Measurements from ENCODE around the gene CCDC152.
"Not testable (repeated sequence)": the region's sequence is repeated elsewhere in the genome, so short reads cannot be mapped to it uniquely, and the experiment has no call there.

Gene CCDC152, protein sequence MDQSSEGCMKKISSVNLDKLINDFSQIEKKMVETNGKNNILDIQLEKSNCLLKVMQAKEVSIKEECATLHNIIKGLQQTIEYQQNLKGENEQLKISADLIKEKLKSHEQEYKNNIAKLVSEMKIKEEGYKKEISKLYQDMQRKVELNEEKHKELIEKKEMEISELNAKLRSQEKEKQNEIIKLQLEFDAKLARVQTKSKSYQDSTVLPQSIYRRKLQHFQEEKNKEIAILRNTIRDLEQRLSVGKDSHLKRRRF

DNA sequence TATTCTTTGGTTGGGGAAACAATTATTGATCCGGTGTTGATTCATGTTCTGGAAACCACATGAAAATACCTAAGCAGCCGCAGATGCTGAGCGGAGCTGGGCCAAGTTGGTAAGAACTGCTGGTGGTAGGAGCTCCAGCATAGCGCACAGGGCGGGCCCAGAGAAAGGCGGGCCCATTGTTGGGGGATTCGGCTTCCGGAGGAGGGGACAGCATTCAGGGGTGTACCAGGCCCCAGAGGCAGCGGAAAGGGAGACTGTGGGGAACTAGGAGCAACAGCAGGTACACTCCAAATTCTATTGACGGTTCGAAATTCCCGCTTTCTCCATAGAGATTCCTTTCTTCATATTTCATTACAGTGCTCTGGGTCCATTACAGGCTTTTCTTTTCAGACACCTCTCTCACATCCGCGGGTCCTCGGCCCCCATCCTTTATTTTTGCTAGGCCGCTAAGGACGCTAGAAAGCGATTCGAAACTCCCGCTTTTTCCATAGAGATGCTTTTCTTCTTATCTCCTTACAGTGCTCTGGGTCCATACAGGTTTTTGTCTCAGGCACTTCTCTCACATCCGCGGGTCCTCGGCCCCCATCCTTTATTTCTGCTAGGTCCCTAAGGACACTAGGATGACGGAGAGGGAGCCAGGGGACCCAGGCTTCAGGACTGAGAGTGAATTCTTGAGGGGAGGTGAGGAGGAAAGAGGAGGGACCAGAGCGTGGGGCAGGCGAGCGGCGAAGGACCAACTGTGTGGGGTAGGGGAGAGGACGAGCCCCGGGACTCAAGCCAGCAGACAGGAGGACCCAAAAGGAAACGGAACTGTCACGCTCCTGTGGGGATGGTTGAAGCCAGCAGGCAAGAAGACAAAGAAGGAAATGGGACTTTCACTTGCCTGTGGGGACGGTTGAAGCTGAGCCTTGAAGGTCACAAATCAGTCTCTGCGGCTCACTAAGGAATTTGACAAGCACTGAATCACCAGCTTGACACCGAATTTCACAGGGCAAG lies at the start of gene CCDC152:
Gene CCDC152, plus strand, starts transcription at position 213 of the 996 bp plus-strand sequence. CDS start 2,304 bp downstream, outside the sequence.
- peak; percentile 48 for DNase-seq (ENCODE audit: low spot score)

DNA sequence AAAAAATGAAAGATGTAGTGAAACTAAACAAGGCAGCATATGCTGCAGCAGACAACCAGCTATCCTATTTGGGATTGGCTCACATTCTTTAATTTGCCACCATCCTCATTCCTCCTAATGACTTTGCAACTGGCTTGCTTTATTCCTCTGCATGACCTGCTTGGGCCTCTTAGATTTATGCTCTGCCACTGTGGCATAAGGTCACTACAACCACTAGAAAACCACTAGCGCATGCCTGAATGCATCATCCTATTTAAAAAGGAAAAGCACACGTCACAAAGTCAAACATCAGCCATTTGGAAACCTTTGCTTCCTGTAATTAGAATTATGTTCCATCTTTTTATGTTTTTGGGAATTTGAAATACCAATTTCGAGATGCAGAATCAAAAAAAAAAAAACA lies 40.8 kb upstream of the CCDC152 start:
- DNase-seq (ENCODE audit: low spot score) = no peak

DNA sequence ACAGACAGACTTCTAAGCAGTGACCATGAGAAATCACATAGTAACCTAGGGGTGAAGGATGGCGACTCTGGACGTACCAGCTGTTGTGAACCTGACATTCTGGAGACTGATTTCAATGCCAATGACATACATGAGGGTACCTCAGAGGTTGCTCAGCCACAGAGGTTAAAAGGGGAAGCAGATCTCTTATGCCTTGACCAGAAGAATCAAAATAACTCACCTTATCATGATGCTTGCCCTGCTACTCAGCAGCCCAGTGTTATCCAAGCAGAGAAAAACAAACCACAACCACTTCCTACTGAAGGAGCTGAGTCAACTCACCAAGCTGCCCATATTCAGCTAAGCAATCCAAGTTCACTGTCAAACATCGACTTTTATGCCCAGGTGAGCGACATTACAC lies 38.0 kb upstream of the CCDC152 start:
- peak; percentile 61 for DNase-seq (ENCODE audit: low spot score)

DNA sequence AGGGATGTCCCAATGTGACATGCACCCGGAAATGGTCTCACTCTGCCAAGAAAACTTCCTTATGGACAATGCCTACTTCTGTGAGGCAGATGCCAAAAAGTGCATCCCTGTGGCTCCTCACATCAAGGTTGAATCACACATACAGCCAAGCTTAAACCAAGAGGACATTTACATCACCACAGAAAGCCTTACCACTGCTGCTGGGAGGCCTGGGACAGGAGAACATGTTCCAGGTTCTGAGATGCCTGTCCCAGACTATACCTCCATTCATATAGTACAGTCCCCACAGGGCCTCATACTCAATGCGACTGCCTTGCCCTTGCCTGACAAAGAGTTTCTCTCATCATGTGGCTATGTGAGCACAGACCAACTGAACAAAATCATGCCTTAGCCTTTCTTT lies 37.6 kb upstream of the CCDC152 start:
- DNase-seq (ENCODE audit: low spot score) = peak; percentile 2

DNA sequence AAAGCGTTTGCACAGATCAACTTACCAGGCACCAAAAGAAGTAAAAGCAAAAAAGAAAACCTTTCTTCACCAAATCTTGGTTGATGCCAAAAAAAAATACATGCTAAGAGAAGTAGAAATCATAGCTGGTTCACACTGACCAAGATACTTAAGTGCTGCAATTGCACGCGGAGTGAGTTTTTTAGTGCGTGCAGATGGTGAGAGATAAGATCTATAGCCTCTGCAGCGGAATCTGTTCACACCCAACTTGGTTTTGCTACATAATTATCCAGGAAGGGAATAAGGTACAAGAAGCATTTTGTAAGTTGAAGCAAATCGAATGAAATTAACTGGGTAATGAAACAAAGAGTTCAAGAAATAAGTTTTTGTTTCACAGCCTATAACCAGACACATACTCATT lies 36.4 kb upstream of the CCDC152 start:
- peak; percentile 32 for DNase-seq (ENCODE audit: low spot score)

DNA sequence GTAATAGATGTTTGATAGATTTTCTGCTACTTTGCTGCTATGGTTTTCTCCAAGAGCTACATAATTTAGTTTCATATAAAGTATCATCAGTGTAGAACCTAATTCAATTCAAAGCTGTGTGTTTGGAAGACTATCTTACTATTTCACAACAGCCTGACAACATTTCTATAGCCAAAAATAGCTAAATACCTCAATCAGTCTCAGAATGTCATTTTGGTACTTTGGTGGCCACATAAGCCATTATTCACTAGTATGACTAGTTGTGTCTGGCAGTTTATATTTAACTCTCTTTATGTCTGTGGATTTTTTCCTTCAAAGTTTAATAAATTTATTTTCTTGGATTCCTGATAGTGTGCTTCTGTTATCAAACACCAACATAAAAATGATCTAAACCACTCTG lies 35.1 kb upstream of the CCDC152 start:
- no peak for DNase-seq (ENCODE audit: low spot score)

DNA sequence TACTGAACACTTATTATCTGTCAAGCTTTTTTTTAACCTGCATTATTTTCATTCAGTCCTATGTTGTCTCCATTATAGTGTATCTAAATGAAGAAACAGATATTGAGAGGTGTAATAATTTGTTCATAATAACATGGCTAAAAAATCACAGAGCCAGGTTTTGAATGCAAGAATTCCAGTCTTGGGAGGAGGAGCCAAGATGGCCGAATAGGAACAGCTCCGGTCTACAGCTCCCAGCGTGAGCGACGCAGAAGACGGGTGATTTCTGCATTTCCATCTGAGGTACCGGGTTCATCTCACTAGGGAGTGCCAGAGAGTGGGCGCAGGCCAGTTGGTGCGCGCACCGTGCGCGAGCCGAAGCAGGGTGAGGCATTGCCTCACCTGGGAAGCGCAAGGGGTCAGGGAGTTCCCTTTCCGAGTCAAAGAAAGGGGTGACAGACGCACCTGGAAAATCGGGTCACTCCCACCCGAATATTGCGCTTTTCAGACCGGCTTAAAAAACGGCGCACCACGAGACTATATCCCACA lies 22.0 kb upstream of the CCDC152 start:
- not testable (repeated sequence) for DNase-seq (ENCODE audit: low spot score)

DNA sequence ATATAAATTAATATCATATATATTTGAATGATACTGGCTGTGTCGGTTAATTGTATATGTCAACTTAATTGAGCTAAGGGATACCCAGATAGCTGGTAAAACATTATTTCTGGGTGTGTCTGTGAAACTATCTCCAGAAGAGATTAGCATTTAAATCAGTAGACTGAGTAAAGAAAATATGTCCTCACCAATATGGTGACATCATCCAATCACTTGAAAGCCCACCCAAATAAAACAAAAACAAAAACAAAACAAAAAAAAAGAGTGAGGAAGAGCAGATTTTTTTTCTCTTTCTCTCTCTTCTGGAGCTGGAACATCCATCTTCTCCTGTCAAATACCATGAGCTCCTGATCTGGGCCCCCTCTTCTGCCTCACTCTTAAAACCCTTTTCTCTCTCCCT lies 15.7 kb upstream of the CCDC152 start:
- no peak for DNase-seq (ENCODE audit: low spot score)

DNA sequence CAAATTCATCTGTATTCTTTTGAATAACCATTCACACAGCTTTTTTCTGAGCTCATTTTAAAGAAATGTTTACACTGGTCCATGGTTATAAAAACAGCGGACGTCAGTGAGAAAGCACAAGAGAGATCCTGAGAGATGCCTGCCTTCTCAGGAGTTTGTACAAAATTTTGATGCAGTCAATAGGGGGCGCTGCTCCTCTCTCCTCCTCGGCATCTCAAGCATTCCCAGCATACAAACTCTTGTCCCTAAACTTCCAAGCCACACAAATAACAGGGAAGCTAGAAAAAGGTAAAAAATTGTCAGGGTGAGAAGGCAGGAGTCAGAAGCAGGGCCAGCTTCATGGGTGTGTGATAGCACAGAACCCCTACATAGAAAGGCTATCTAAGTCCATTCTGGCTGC lies 11.2 kb upstream of the CCDC152 start:
- no peak for DNase-seq (ENCODE audit: low spot score)

DNA sequence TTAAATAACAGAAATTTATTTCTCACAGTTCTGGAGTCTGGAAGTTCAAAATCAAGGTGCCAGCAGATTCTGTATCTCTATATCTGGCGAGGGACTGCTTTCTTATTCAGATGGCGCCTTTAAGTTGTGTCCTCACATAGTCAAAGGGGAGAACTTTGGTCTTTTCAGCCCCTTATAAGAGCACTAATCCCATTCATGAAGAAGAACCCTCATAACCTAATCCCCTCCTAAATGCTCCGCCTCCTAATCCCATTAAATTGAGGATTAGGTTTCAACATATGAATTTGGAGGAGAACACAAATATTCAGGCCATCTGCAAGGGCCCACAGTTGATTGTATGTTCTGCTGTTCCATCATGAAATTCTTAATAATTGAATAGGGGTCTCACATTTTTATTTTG lies 10.8 kb upstream of the CCDC152 start:
- DNase-seq (ENCODE audit: low spot score) = no peak

DNA sequence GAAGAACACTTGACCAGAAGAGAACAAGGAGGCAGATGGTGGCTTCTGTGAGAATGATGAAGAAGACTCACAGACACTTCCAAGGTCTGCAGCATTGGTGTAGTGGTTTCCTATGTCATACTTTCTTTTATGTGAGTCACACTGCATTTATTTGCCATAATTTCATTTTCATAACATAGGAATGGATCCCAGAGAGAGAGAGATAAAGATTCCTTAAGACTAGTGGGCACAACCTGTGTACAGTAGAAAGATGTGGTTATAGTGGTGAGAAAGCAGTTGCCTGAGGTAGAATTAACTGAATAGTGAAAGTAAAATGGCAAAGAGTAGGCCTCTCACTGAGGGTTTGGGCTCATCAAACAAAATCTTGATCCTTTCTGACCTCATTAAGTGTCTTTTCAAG lies 7.6 kb upstream of the CCDC152 start:
- DNase-seq (ENCODE audit: low spot score) = no peak

DNA sequence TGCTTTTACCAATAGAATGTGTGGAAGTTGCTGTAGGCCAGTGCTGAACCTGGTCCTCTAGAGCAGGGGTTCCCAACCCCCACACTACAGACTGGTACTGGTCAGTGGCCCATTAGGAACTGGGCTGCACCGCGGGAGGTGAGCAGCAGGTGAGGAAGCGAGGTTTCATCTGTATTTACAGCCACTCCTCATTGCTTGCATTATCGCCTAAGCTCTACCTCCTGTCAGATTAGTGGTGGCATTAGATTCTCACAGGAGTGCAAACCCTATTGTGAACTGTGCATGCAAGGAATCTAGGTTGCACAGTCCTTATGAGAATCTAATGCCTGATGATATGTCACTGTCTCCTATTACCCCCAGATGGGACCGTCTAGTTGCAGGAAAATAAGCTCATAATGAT lies 6.1 kb upstream of the CCDC152 start:
- DNase-seq (ENCODE audit: low spot score) = no peak

DNA sequence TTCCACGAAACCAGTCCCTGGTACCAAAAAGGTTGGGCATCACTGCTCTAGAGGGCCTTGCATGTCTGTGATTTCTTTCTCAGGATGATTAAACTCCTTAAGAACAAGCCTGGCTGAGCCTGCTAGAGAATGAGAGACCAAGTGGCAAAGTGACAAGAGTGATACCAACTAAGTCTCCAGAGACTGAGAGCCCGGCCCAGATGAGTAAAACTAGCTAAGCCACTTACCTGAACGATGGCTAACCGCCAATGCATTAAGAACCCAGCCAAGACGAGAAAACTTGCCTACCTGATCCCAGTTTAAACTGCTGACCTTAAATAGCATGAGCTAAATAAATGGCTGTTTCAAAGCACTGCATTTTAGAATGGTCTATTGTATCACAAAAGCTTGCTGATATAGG lies 5.6 kb upstream of the CCDC152 start:
- DNase-seq (ENCODE audit: low spot score) = no peak

DNA sequence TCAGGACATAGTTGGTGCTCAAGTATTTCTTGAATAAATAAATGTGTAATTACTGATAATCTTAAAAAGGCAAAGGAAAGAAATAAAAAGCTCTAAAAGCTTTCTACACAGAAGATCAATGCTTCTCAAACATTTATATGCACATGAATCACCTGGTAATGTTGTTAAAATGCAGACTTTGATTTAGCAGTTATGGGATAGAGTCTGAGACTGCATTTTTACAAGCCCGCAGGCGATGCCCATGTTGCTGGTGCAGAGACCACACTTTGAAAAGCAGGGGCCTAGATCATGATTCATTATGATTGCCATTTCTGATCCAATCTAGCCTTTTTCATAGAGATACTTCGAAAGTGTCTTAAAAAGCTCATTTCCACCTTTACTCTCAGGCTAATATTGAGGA lies 3.5 kb upstream of the CCDC152 start:
- no peak for DNase-seq (ENCODE audit: low spot score)

DNA sequence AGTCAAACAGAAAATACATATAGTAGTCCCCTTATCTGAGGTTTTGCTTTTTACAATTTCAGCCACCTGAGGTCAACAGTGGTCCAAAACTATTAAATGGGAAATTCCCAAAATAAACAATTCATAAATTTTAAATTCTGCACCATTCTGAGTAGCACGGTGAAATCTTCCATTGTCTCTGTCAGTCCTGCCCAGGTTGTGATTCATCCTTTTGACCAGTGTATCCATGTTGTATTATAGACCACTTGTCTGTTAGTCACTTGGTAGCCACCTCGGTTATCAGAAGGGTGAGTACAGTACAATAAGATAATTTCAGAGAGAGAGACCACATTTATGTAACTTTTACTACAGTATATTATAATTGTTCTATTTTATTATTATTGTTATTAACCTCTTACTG lies 2.8 kb downstream of the CCDC152 start:
- DNase-seq (ENCODE audit: low spot score) = no peak

DNA sequence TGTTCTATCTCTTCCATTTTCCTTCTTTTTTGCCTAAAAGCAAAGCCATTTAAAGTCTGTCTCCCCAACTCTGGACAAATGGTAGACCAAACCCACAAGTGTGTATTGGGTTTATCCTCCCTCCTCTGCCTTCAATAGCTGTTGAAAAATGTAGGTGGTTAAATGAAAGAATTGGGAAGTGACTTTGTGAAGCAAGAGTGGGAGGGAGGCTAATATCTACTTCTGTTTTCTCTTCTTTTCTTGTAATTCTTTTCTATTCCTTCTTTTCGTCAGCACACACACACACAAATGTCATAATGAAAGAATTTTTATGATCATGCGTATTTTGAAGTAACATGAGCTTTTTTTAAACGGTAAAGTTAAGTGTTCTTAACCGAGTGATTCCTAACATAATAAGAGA lies 3.8 kb downstream of the CCDC152 start:
- no peak for DNase-seq (ENCODE audit: low spot score)

DNA sequence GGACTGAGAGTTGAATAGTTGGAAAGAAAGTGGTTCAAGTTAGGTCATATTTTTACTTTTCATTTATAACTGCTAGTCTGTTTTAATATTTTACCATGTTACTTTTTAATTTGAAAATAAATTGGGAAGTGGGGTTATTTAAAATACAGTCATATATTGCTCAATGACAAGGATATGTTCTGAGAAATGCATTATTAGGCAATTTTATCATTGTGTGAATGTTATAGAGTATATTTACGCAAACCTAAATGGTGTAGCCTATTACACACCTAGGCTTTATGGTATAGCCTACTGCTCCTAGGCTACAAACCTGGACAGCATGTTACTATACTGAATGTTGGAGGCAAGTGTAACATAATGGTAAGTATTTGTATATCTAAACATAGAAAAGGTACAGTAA lies 5.2 kb downstream of the CCDC152 start:
- DNase-seq (ENCODE audit: low spot score) = no peak

DNA sequence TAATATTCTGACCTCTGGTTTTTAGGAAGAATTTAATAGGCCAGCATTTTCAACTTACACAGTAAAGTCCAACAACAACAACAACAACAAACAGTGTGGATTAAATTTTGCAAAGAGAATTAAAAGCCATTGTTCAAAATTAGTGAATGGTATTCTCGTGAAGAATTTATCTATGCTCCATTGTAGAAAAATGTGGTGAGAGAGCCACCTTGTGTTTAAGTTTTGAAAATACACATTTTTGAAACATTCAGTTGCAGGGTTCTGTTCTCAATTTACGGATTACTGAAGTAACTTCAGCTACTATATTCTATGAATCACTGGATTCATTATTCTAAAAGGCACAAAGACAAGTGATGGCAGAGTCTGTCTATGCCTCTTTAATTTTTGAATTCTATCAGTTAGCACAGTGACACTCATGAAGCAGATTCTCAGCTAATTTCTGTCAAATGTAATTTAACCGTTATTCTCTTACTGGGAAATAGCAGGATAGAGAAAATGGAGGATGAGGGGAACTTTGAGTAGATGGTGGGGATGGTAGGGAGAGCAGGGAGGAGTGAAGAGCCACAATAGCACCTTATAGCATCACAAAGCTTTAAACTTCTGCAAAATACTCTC lies 11.0 kb downstream of the CCDC152 start:
- DNase-seq (ENCODE audit: low spot score) = peak; percentile 24

DNA sequence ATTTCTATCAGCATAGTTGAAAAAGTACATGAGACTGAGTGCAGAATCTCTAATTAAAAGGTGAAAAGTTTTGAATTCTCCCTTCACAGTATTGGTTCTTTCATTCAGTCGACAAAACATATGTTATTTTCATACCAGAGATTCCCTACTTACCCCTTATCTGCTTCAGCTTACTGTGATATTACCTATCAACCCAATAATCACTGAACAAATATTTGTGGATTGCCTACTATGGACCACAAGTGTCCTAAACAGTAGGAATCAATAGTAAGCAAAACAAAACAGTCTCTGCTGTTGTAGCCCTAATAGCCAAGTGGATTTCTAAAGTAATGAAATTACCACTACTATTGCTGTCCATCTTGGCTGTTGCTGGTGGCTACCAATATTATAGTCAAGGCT lies 11.5 kb downstream of the CCDC152 start:
- DNase-seq (ENCODE audit: low spot score) = no peak

DNA sequence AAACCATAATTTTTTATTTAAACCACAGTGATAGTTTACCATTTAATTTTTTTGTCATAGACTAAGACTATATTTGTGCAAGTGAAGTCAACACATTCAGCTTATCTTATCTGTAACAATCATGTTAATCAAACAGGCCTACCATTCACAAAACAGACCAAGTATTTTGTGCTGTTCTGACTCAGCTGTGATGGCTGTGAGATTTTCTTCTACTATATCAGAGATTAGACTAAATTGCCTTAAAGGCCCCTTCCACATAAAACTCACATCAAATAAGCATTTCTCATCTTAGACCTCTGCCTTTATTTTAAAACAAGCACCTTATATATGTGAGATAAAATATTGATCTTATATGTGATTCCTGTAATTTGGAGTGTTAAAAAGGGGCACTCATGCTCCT lies 13.4 kb downstream of the CCDC152 start:
- DNase-seq (ENCODE audit: low spot score) = no peak

DNA sequence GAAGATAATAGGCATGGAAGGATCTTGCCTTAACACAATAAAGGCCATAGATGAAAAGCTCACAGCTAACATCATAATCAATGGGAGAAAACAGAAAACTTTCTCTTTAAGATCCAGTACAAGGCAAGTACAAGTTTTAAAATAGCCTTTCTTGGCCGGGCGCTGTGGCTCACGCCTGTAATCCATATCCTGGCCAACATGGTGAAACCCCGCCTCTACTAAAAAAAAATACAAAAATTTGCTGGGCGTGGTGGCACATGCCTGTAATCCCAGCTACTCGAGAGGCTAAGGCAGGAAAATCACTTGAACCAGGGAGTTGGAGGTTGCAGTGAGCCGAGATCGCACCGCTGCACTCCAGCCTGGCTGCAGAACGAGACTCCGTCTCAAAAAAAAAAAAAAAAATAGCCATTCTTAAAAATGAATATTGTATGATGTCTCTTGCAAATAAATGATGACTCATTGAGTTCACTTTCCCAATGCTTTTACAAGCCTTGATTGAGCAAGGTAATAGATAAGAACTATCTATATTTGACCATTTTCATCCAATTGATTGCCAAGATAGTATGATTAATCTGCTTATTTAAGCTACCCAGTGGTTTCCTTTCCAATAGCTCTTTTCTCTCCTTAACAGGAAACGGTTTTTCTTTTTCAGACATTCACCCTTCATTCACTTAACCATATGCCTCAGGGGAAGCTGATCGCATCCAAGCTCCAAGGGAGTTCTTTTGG lies 15.8 kb downstream of the CCDC152 start:
- DNase-seq (ENCODE audit: low spot score) = no peak

DNA sequence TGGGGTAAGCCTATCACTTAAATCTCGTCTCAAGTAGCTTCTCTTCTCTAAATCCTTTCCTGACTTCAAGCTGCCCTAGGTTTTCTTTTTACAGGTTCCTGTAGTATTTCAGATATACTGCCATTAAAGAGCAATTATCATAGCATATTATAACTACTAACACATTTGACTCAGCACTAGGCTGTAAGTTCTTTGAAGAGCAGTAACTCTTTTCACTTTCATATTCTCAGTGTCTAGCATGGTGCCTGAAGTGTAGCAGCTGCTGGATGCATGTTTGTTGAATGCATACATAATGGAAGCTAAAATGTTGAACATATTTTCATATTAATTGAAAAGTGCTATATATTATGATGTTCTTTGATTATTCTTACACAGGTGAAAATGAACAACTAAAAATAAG lies 22.5 kb downstream of the CCDC152 start:
- no peak for DNase-seq (ENCODE audit: low spot score)
